Left colon (tissue), 2 donors: ENCODE measurements around the gene ZNHIT3. TPM values are rescaled to one million over a fixed set of nuclear protein-coding genes. Genes with fewer than 3 reads are reported as not detected.
"Not testable (repeated sequence)": the region's sequence is repeated elsewhere in the genome, so short reads cannot be mapped to it uniquely, and the experiment has no call there.

ENCODE experiments used
- ATAC-seq: fragments of 200-7000 bp; cut with Tn5 transposase; one replicate; pipeline ENCODE4 v1.9.1; 2020; ENCODE audit warnings: mild to moderate bottlenecking, moderate library complexity
- DNase-seq, 2 donors: peaks; one replicate each; pipeline ENCODE4 v3.0.0-alpha.2; 2020
- intact Hi-C, 2 donors: fragments of 100-400 bp; cut with DNase I in 1 of 2; cut with micrococcal nuclease in 1 of 2; formaldehyde crosslinking; loops; one replicate each; pipeline versions ENCODE4 v1.11.2 to v1.14.0; 2022; cut with DNase I, micrococcal nuclease
- total RNA-seq, 2 donors: library from RNA; stranded (reverse); fragmentation: NEBNext Ultra II Directional; extraction: Animal tissue kit (Norgen Biotek cat#: 25700); gene quantifications; one replicate each; pipeline ENCODE4 v1.2.1, GENCODE V29; 2021
- donor health status: DM: no; HTN: no; CAD: no.
- donor health status: DM: yes; HTN: yes; CAD: no.

ZNHIT3 gene
- total RNA-seq, 2 donors from 2014 or later, result 23.8 to 25.7 TPM

- no peak for DNase-seq
- intact Hi-C loops, result no loop called here
- no peak for ATAC-seq
These were observed 20.4 kb downstream of the ZNHIT3 start for GRCh38 chr17:36506831-36507230.

DNA sequence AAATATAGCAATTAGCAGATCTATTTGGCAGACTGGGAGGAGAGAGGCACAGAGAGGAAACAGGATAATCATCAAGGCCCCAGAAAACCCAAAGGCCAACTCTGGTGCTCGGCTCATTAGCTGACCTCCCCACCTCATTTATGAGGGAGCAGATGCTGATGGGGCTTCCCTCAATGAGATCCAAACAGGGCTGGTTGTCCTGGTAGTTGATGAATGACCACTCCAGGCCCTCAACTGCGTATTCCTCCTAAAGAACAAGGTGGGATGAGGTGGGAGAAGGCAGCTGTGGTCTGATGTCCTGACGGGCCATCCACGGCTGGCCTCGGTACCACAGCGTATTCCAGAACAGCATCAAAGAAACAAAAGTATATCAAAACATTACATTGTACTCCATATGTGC is 20.8 kb downstream of the ZNHIT3 start:
- intact Hi-C loops, result no loop called here
- DNase-seq (no peak), ATAC-seq (no peak)

DNA sequence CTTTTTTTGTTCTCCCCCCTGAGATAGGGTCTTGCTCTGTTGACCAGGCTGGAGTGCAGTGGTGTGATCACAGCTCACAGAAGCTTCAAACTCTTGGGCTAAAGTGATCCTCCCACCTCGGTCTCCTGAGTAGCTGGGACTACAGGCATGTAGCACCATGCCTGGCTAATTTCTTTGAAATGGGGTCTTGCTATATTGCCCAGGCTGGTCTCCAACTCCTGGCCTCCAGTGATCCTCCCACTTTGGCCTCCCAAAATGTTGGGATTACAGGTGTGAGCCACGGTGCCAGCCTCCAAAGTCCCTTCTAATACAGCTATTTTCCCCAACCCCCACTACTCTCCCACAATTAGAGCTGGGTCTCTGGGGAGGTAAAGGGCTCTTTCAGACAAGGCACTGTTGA is 22.0 kb downstream of the ZNHIT3 start:
- ATAC-seq, DNase-seq, intact Hi-C loops: not testable (repeated sequence)

- intact Hi-C loops, result no loop called here
- ATAC-seq, result no peak
- DNase-seq, result no peak
These were observed 22.9 kb downstream of the ZNHIT3 start for GRCh38 chr17:36509272-36509985.

- intact Hi-C loops, result no loop called here
- DNase-seq, result no peak
- no peak for ATAC-seq
These were observed 24.2 kb downstream of the ZNHIT3 start for GRCh38 chr17:36510636-36511035.

DNA sequence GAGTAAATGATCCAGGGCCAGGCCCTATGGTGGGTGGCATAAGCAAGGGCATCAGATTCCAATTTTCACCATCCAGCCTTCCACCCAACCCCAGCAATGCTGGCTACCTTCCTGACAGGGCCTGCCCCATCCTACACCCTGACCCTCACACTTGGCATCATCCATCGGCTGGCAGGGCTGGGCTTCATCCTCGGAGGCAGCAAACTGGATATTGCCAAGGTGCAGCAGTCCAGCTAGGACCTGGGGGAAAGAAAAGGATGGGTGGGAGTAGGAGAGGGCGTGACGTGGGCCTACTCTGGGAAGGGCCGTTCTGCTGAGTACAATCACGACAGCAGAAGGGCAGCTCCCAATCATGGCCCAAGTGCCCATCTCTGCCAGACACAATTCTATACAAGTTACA is 24.7 kb downstream of the ZNHIT3 start:
- DNase-seq, result no peak
- ATAC-seq, result no peak
- intact Hi-C loops, result no loop called here

DNA sequence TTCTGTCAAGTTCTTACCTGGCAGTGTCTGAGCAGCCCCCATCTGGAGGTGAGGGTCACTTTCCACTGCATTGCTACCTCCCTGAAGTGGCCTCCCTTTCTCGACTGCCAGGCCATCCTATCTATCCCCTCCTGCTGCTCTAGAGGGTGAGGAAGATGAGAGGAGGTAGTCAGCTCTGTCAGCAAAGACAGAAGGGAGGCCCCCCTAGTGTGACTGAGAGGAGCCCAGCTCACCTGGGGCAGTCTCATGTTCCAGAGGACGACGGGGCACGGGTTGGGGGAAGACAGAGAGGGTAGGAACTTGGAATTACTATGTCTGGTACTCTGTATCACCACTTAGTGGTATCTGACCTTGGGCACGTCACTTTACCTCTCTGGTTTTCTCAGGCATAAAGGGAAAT is 26.2 kb downstream of the ZNHIT3 start:
- intact Hi-C loops, result no loop called here
- ATAC-seq (no peak), DNase-seq (no peak)

DNA sequence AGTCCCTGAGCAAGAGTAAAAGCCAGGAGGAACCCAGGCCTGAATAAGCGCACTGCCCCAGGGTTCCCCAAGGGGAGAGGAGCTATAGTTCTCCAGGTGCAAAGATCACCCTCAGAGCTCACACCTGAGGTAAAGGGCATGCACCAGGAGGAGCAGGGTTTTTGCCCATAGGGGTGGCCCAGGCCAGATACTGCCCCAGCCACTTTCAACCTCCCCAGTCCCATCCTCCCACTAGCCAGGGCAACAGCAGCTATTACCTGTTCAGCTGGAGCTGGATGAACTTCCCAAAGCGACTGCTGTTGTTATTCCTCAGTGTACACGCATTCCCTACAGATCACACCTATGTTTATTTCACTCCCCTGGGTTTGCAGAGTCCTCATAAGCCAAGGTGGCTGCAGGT is 28.4 kb downstream of the ZNHIT3 start:
- ATAC-seq, result no peak
- intact Hi-C loops, result no loop called here
- DNase-seq, result no peak

DNA sequence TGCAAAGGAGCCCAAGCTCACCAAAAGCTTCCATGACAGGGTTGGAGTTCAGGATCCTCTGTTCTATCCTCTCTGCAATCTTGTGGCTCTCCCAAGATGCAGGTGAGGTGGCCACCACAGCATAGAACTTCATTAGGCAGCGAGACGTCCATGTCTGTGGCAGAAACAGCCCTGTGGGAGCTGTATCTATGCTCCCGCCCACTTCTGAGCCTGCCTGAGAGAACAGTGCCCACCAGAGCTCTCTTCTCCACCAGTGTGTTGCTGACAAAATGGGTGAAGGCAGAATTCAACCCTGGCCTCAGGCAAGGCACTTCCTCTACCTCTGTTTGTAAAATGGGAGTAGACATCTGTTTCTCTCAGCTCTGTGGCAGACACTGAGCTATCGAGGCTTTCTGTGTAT is 29.4 kb downstream of the ZNHIT3 start:
- ATAC-seq (no peak), DNase-seq (no peak)
- intact Hi-C loops, result no loop called here

GRCh38 chr17:36523113-36523512 is 36.6 kb downstream of the ZNHIT3 start:
- ATAC-seq, result no peak
- intact Hi-C loops, result no loop called here
- DNase-seq, result no peak

DNA sequence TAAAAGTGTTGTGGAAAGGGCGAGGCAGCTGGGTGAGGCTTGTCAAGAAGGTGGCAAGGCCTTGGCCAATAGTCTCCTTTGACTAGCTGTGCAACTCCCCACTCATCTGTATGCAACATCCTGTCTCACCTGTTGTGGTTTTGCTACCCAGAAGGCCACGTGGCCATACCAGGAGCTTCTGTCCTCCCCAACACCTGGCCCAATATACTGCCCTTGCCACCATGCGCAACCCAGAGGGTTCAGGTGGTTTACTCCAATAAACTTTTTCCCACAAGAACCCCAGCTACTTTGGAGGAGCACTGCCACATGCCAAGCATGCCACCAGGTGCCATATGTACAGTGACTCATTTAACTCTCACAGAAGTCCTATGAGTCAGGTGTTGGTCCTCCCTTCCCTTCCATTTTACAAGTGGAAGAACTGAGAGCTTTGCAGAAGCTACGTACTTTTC is 38.0 kb downstream of the ZNHIT3 start:
- intact Hi-C loops, result no loop called here
- ATAC-seq (peak; percentile 94), DNase-seq (no peak)

GRCh38 chr17:36525113-36525512 is 38.6 kb downstream of the ZNHIT3 start:
- intact Hi-C loops, result no loop called here
- DNase-seq, result no peak
- no peak for ATAC-seq

GRCh38 chr17:36525888-36526287 is 39.4 kb downstream of the ZNHIT3 start:
- no peak for ATAC-seq
- DNase-seq, result no peak
- intact Hi-C loops, result no loop called here

- ATAC-seq (no peak), DNase-seq (no peak)
- intact Hi-C loops, result no loop called here
These were observed 41.3 kb downstream of the ZNHIT3 start for GRCh38 chr17:36527621-36528250.

- ATAC-seq (no peak), DNase-seq (no peak)
- intact Hi-C loops, result no loop called here
These were observed 42.6 kb downstream of the ZNHIT3 start for GRCh38 chr17:36529121-36529520.

- DNase-seq, result no peak
These were observed 46.0 kb downstream of the ZNHIT3 start for GRCh38 chr17:36532435-36532975.

GRCh38 chr17:36533935-36534839 is 47.7 kb downstream of the ZNHIT3 start:
- peak; percentile 81 to 85 for DNase-seq
- intact Hi-C loops, result no loop called here
- peak; percentile 66 for ATAC-seq

More at GRCh38 chr17:36532435-36532975, 46.0 kb downstream of the ZNHIT3 start:
- no peak for ATAC-seq
- intact Hi-C loops, result no loop called here

- ATAC-seq, result peak; percentile 88
These were observed 48.6 kb downstream of the ZNHIT3 start, which contains the start of the genes MYO19 and PIGW for GRCh38 chr17:36534840-36535668. TSS of gene MYO19 (minus strand) at chr17:36534868. CDS start at chr17:36532538, 2,330 bp downstream. TSS of gene PIGW (plus strand) at chr17:36534987. CDS start at chr17:36537102, 2,115 bp downstream.

More at GRCh38 chr17:36534840-36535668, 48.6 kb downstream of the ZNHIT3 start, which contains the start of the genes MYO19 and PIGW:
- intact Hi-C loops, result no loop called here
- peak; percentile 93 for DNase-seq
